Measurements from ENCODE around the gene MANEAL.

GRCh38 chr1:37846647-37847339 is 53.1 kb downstream of the MANEAL start:
- TF ChIP-seq, protein P1, sequence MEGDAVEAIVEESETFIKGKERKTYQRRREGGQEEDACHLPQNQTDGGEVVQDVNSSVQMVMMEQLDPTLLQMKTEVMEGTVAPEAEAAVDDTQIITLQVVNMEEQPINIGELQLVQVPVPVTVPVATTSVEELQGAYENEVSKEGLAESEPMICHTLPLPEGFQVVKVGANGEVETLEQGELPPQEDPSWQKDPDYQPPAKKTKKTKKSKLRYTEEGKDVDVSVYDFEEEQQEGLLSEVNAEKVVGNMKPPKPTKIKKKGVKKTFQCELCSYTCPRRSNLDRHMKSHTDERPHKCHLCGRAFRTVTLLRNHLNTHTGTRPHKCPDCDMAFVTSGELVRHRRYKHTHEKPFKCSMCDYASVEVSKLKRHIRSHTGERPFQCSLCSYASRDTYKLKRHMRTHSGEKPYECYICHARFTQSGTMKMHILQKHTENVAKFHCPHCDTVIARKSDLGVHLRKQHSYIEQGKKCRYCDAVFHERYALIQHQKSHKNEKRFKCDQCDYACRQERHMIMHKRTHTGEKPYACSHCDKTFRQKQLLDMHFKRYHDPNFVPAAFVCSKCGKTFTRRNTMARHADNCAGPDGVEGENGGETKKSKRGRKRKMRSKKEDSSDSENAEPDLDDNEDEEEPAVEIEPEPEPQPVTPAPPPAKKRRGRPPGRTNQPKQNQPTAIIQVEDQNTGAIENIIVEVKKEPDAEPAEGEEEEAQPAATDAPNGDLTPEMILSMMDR (IDR thresholded peaks at IDR 0.05; ENCODE audit: insufficient read depth, low read length): no peak
- TF ChIP-seq SPI1 (IDR thresholded peaks at IDR 0.05; ENCODE audit: borderline replicate concordance, low read depth): no peak
